IPS-15b (cell line): ENCODE results near the gene HAUS7.

Experiments used
- H3K27me3 ChIP-seq: one replicate; pipeline ENCODE4 v1.6.1; 2013; ENCODE audit warnings: low read length; ENCODE audit not compliant: control insufficient read depth, insufficient read depth
- H3K36me3 ChIP-seq: one replicate; pipeline ENCODE4 v1.6.1; 2013; ENCODE audit warnings: low read length; ENCODE audit not compliant: control insufficient read depth, insufficient read depth
- H3K4me1 ChIP-seq: one replicate; pipeline ENCODE4 v1.6.1; 2013; ENCODE audit warnings: mild to moderate bottlenecking, low read length; ENCODE audit not compliant: control insufficient read depth, insufficient read depth
- H3K4me3 ChIP-seq: one replicate; pipeline ENCODE4 v1.5.1; 2013; ENCODE audit warnings: low read depth, low read length
- H3K9ac ChIP-seq: one replicate; pipeline ENCODE4 v1.6.1; 2013; ENCODE audit warnings: low read depth, mild to moderate bottlenecking, low read length
- H3K9me3 ChIP-seq: one replicate; pipeline ENCODE4 v1.6.1; 2013; ENCODE audit warnings: mild to moderate bottlenecking, low read length; ENCODE audit not compliant: control insufficient read depth, insufficient read depth

HAUS7 gene

GRCh38 chrX:153474718-153475117, 4.3 kb upstream of the HAUS7 start:
- H3K27me3 ChIP-seq, result peaks cover 10% of the 10 kb centered on the region
- H3K9ac ChIP-seq, result no peak overlapping the region
- peaks cover 4% of the 10 kb centered on the region for H3K4me1 ChIP-seq
- H3K4me3 ChIP-seq, result no peak overlapping the region
- peaks cover 5% of the 10 kb centered on the region for H3K9me3 ChIP-seq
- peaks cover 1% of the 10 kb centered on the region for H3K36me3 ChIP-seq

- H3K27me3 ChIP-seq, result peaks cover 10% of the 10 kb centered on the region
These were observed 3.9 kb upstream of the HAUS7 start for GRCh38 chrX:153474266-153474665.

DNA sequence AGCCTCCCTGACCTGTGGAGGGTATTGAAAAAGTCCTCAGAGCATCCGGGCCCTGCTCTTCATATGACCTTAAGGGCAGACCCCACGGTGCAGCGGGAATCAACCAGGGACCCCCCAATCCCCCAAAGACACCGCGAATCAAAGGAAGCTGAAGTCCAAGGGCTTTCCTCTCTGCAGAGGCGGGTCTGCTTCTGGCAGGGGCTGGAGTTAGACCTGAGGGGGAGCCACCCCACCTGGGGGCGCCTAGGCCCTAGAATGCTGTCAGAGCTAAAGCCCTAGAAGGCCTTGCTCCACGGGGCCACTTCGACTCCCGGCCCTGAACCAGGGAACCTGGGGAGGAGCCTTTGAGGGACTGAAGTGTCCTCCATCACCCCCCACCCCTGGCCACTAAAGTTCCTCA, 2.8 kb upstream of the HAUS7 start:
- H3K36me3 ChIP-seq, result peaks cover 10% of the 10 kb centered on the region
- H3K9me3 ChIP-seq, result peaks cover 5% of the 10 kb centered on the region
- H3K4me1 ChIP-seq, result peaks cover 4% of the 10 kb centered on the region
- no peak overlapping the region for H3K9ac ChIP-seq
- no peak overlapping the region for H3K4me3 ChIP-seq
- H3K27me3 ChIP-seq, result peaks cover 10% of the 10 kb centered on the region

More at GRCh38 chrX:153474266-153474665, 3.9 kb upstream of the HAUS7 start:
- Histone ChIP-seq H3K9ac (no peak overlapping the region), H3K4me1 (peaks cover 4% of the 10 kb centered on the region), H3K9me3 (peaks cover 5% of the 10 kb centered on the region), H3K36me3 (peaks cover 3% of the 10 kb centered on the region), H3K4me3 (no peak overlapping the region)

GRCh38 chrX:153471663-153472280, 1.4 kb upstream of the HAUS7 start:
- Histone ChIP-seq H3K27me3 (peaks cover 10% of the 10 kb centered on the region), H3K4me3 (no peak overlapping the region), H3K4me1 (no peaks in the 10 kb centered on the region), H3K36me3 (peaks cover 18% of the 10 kb centered on the region), H3K9me3 (no peaks in the 10 kb centered on the region), H3K9ac (no peak overlapping the region)

- Histone ChIP-seq H3K36me3 (peaks cover 18% of the 10 kb centered on the region), H3K9ac (peak overlapping the region; percentile 54), H3K4me1 (no peaks in the 10 kb centered on the region), H3K27me3 (no peaks in the 10 kb centered on the region), H3K9me3 (no peaks in the 10 kb centered on the region), H3K4me3 (peak overlapping the region; percentile 71)
These were observed 465 bp downstream of the HAUS7 start for GRCh38 chrX:153469811-153470410.

GRCh38 chrX:153468008-153468580, 2.3 kb downstream of the HAUS7 start:
- no peaks in the 10 kb centered on the region for H3K9me3 ChIP-seq
- no peaks in the 10 kb centered on the region for H3K27me3 ChIP-seq
- no peak overlapping the region for H3K9ac ChIP-seq
- H3K36me3 ChIP-seq, result peaks cover 24% of the 10 kb centered on the region
- H3K4me1 ChIP-seq, result no peaks in the 10 kb centered on the region
- H3K4me3 ChIP-seq, result no peak overlapping the region

GRCh38 chrX:153465691-153466380, 4.5 kb downstream of the HAUS7 start:
- peaks cover 31% of the 10 kb centered on the region for H3K36me3 ChIP-seq
- no peaks in the 10 kb centered on the region for H3K27me3 ChIP-seq
- H3K4me3 ChIP-seq, result no peak overlapping the region
- no peaks in the 10 kb centered on the region for H3K9me3 ChIP-seq
- H3K9ac ChIP-seq, result no peak overlapping the region
- H3K4me1 ChIP-seq, result no peaks in the 10 kb centered on the region

- Histone ChIP-seq H3K9me3 (no peaks in the 10 kb centered on the region), H3K4me1 (no peaks in the 10 kb centered on the region), H3K36me3 (peaks cover 28% of the 10 kb centered on the region), H3K27me3 (no peaks in the 10 kb centered on the region), H3K4me3 (no peak overlapping the region), H3K9ac (no peak overlapping the region)
These were observed 6.3 kb downstream of the HAUS7 start for GRCh38 chrX:153464116-153464515.

GRCh38 chrX:153463556-153463955, 6.8 kb downstream of the HAUS7 start:
- peaks cover 25% of the 10 kb centered on the region for H3K36me3 ChIP-seq
- no peaks in the 10 kb centered on the region for H3K9me3 ChIP-seq
- no peaks in the 10 kb centered on the region for H3K27me3 ChIP-seq
- H3K4me3 ChIP-seq, result no peak overlapping the region
- H3K9ac ChIP-seq, result no peak overlapping the region
- H3K4me1 ChIP-seq, result no peaks in the 10 kb centered on the region

DNA sequence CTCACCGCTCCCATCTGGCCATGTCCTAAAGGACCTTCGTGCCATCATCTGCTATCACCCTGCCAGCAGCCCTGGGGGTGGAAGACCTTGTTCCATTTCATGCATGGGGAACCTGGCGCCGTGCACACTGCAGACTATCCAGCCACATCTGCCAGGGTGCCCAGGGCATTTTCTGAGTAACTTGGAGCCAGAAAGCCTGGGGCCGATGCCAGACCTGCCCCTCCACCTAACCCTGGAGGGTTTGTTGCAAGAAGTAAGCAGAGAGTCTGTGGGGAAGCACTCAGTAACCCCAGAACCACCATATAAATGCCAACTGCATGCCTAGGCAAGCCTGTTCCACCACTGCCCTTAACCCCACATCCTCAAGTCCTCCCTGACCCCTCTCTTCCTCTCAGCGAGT, 7.3 kb downstream of the HAUS7 start:
- no peaks in the 10 kb centered on the region for H3K4me1 ChIP-seq

DNA sequence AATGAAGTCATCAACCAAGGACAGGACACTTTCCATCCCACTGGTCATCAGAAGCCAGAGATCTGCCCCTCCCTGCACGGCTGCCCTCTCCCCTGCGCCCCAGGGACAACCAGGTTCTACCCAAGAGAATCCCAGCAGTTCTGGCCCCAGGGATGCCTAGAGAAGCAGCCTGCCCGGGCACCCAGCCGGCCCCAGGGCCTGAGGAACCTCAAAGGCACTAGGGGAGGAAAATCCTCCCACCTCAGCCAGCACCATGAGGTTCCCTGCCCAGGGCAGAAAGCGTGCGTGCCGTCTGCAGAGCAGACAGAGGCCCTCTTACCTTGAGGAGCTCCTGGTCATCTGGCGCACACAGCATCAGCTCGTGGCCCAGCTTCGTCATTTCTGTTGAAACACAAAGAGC, 8.1 kb downstream of the HAUS7 start:
- Histone ChIP-seq H3K9me3 (no peaks in the 10 kb centered on the region), H3K4me1 (no peaks in the 10 kb centered on the region), H3K4me3 (no peak overlapping the region), H3K27me3 (no peaks in the 10 kb centered on the region), H3K36me3 (peaks cover 17% of the 10 kb centered on the region), H3K9ac (no peak overlapping the region)

More for the DNA sequence above, 7.3 kb downstream of the HAUS7 start:
- H3K36me3 ChIP-seq, result peaks cover 20% of the 10 kb centered on the region
- H3K9me3 ChIP-seq, result no peaks in the 10 kb centered on the region
- no peak overlapping the region for H3K9ac ChIP-seq
- no peaks in the 10 kb centered on the region for H3K27me3 ChIP-seq
- H3K4me3 ChIP-seq, result no peak overlapping the region
